HCT116 (cell line): ENCODE measurements around the gene SLC3A2. TPM values are rescaled to one million over a fixed set of nuclear protein-coding genes. Genes with fewer than 3 reads are reported as not detected.

Experiments
- ATAC-seq: fragments of 200-7000 bp; cut with Tn5 transposase; 2 replicates; pipeline ENCODE4 v1.9.1; 2020; ENCODE audit warnings: mild to moderate bottlenecking, moderate library complexity
- BruUV-seq: library from RNA; stranded (reverse); fragments of 400-500 nt; replicated peaks from 2 replicates; lab custom pipeline; 2021; lab: Mats Ljungman, UMichigan
- CTCF ChIA-PET: fragments of 300-600 bp; sonication (Branson Sonifier 250); formaldehyde crosslinking; loops from one replicate; lab custom pipeline; 2021; ENCODE audit warnings: antibody characterized with exemption; lab: Charles Lee
- POLR2A ChIA-PET: fragments of 300-600, 350-600 bp; sonication (Branson Sonifier 250); formaldehyde crosslinking; loops from one replicate; lab custom pipeline; 2021; ENCODE audit warnings: antibody characterized with exemption; lab: Charles Lee
- RAD21 ChIA-PET, 2 experiments: fragments of 300-600 bp; sonication (Branson Sonifier 250); formaldehyde crosslinking; loops; one replicate each; lab custom pipeline; 2023; ENCODE audit warnings: low total read pairs in 2 of 2; ENCODE audit not compliant: uncharacterized antibody in 2 of 2, unreplicated experiment in 2 of 2, low non-redundant PET in 1 of 2; lab: Charles Lee
- DNase-seq: peaks from one replicate; pipeline ENCODE4 v3.0.0-alpha.2; 2010; ENCODE audit warnings: low read depth, low spot score
- H2AFZ ChIP-seq: fragments of 200-600 bp; shearing (Covaris generic), sonication (generic); 2 replicates; pipeline ENCODE4 v1.6.1; 2017; ENCODE audit warnings: low read depth, mixed run types, mixed read lengths, antibody characterized with exemption, low read length; ENCODE audit not compliant: poor library complexity, severe bottlenecking
- H3K27ac ChIP-seq: 2 replicates; pipeline ENCODE4 v1.5.1; 2012; ENCODE audit warnings: low read depth, low read length
- H3K27me3 ChIP-seq: fragments of 200-600 bp; sonication (generic); 2 replicates; pipeline ENCODE4 v1.6.1; 2016; ENCODE audit warnings: mixed run types, low read length, mixed read lengths; ENCODE audit not compliant: insufficient read depth
- H3K36me3 ChIP-seq, 2 experiments: fragments of 200-500 bp in 1 of 2; fragments of 200-600 bp in 1 of 2; sonication (Bioruptor generic) in 1 of 2; sonication (generic) in 1 of 2; 2 replicates each; pipeline versions ENCODE4 v1.5.1 to v1.6.1; 2014 to 2016; ENCODE audit warnings: low read length in 2 of 2, inconsistent platforms in 1 of 2, mixed read lengths in 1 of 2, mixed run types in 1 of 2; ENCODE audit not compliant: insufficient read depth in 2 of 2, control insufficient read depth in 1 of 2
- H3K4me1 ChIP-seq, 2 experiments: fragments of 200-600 bp in 1 of 2; sonication (generic) in 1 of 2; 2 replicates each; pipeline versions ENCODE4 v1.5.1 to v1.6.1; 2012 to 2017; ENCODE audit warnings: low read length in 2 of 2, inconsistent platforms in 1 of 2, mild to moderate bottlenecking in 1 of 2, mixed read lengths in 1 of 2, mixed run types in 1 of 2, moderate library complexity in 1 of 2; ENCODE audit not compliant: insufficient read depth in 2 of 2, control insufficient read depth in 1 of 2
- H3K4me2 ChIP-seq: fragments of 200-600 bp; sonication (generic); 2 replicates; pipeline ENCODE4 v1.6.1; 2017; ENCODE audit warnings: mixed run types, low read length, mixed read lengths
- H3K4me3 ChIP-seq, 2 experiments: fragments of 200-600 bp in 1 of 2; sonication (generic) in 1 of 2; replicated peaks in 1 of 2; 2 replicates each; pipeline ENCODE4 v1.5.1; 2011 to 2016; ENCODE audit warnings: low read length in 2 of 2, control low read depth in 1 of 2, low read depth in 1 of 2, mild to moderate bottlenecking in 1 of 2, mixed read lengths in 1 of 2, mixed run types in 1 of 2
- H3K79me2 ChIP-seq: fragments of 200-600 bp; sonication (generic); 2 replicates; pipeline ENCODE4 v1.6.1; 2017; ENCODE audit warnings: mild to moderate bottlenecking, mixed run types, low read length, moderate library complexity, mixed read lengths; ENCODE audit not compliant: insufficient read depth
- H3K9ac ChIP-seq: fragments of 200-600 bp; sonication (generic); 2 replicates; pipeline ENCODE4 v1.6.1; 2016; ENCODE audit warnings: low read length, mixed read lengths
- H3K9me2 ChIP-seq: fragments of 200-600 bp; sonication (generic), shearing (Covaris generic); 2 replicates; pipeline ENCODE4 v1.6.1; 2017; ENCODE audit warnings: mixed run types, mild to moderate bottlenecking, moderate library complexity; ENCODE audit not compliant: insufficient read depth
- H3K9me3 ChIP-seq, 2 experiments: fragments of 200-500 bp in 1 of 2; fragments of 200-600 bp in 1 of 2; sonication (Bioruptor generic) in 1 of 2; sonication (generic) in 1 of 2; 2 replicates each; pipeline ENCODE4 v1.6.1; 2014 to 2017; ENCODE audit warnings: low read length in 2 of 2, mixed read lengths in 2 of 2, inconsistent platforms in 1 of 2, low read depth in 1 of 2, mild to moderate bottlenecking in 1 of 2, mixed run types in 1 of 2, moderate library complexity in 1 of 2; ENCODE audit not compliant: control insufficient read depth in 1 of 2, insufficient read depth in 1 of 2
- H4K20me1 ChIP-seq: fragments of 200-600 bp; sonication (generic), shearing (Covaris generic); 2 replicates; pipeline ENCODE4 v1.6.1; 2017; ENCODE audit warnings: mixed run types, mild to moderate bottlenecking, moderate library complexity; ENCODE audit not compliant: insufficient read depth
- CBX3 ChIP-seq: IDR thresholded peaks from 2 replicates; pipeline ENCODE4 v1.6.1; 2012; ENCODE audit warnings: low read depth
- CEBPB ChIP-seq: IDR thresholded peaks from 2 replicates; pipeline ENCODE4 v1.6.1; 2012; ENCODE audit warnings: low read depth
- CTCF ChIP-seq, 3 experiments: fragments of 200-600 bp in 1 of 3; sonication (generic) in 1 of 3; IDR thresholded peaks in 2 of 3; conservative IDR thresholded peaks in 1 of 3; 2 replicates each; pipeline ENCODE4 v1.5.1; 2012 to 2017; ENCODE audit warnings: low read depth in 2 of 3, low read length in 2 of 3, antibody characterized with exemption in 1 of 3, borderline replicate concordance in 1 of 3, control low read depth in 1 of 3, mild to moderate bottlenecking in 1 of 3, mixed read lengths in 1 of 3, mixed run types in 1 of 3, moderate library complexity in 1 of 3; ENCODE audit not compliant: insufficient read depth in 1 of 3
- ELF1 ChIP-seq: IDR thresholded peaks from 2 replicates; pipeline ENCODE4 v1.6.1; 2012; ENCODE audit warnings: low read depth, borderline replicate concordance
- EZH2 ChIP-seq: fragments of 200-600 bp; sonication (generic); IDR thresholded peaks from 2 replicates; pipeline ENCODE4 v1.6.1; 2017; ENCODE audit warnings: antibody characterized with exemption, mixed run types
- EZH2phosphoT487 ChIP-seq: fragments of 200-600 bp; IDR thresholded peaks from 2 replicates; pipeline ENCODE4 v1.6.1; 2018; ENCODE audit warnings: antibody characterized with exemption, borderline replicate concordance
- FOSL1 ChIP-seq: IDR thresholded peaks from 2 replicates; pipeline ENCODE4 v1.6.1; 2012; ENCODE audit warnings: low read depth
- JUND ChIP-seq: IDR thresholded peaks from 2 replicates; pipeline ENCODE4 v1.6.1; 2012
- POLR2AphosphoS5 ChIP-seq: IDR thresholded peaks from 2 replicates; pipeline ENCODE4 v1.6.1; 2011; ENCODE audit warnings: mild to moderate bottlenecking, low read depth, low read length, moderate library complexity
- SIN3A ChIP-seq: IDR thresholded peaks from 2 replicates; pipeline ENCODE4 v1.6.1; 2012; ENCODE audit warnings: low read depth
- SP1 ChIP-seq: IDR thresholded peaks from 2 replicates; pipeline ENCODE4 v1.6.1; 2012; ENCODE audit warnings: low read depth
- TCF7L2 ChIP-seq: IDR thresholded peaks from 2 replicates; pipeline ENCODE4 v1.7.0; 2011; ENCODE audit warnings: borderline replicate concordance, inconsistent platforms; ENCODE audit not compliant: insufficient read depth, insufficient read length; ENCODE audit errors: extremely low read depth
- YY1 ChIP-seq: IDR thresholded peaks from 2 replicates; pipeline ENCODE4 v1.6.1; 2011; ENCODE audit warnings: low read length, low read depth, moderate library complexity, mild to moderate bottlenecking; ENCODE audit not compliant: insufficient replicate concordance; ENCODE audit errors: extremely low read depth
- ZFX ChIP-seq: fragments of 450-650 bp; IDR thresholded peaks from 2 replicates; pipeline ENCODE4 v1.6.1; 2017
- ZNF274 ChIP-seq: fragments of 200-500 bp; sonication (Bioruptor generic); IDR thresholded peaks from 2 replicates; pipeline ENCODE4 v1.6.1; 2014; ENCODE audit warnings: mild to moderate bottlenecking, low read depth, low read length, inconsistent platforms
- intact Hi-C: fragments of 100-400 bp; cut with micrococcal nuclease; formaldehyde crosslinking; loops from 2 replicates; pipeline ENCODE4 v1.10.0; 2022
- total RNA-seq: library from RNA; stranded (reverse); gene quantifications from one replicate; pipeline ENCODE4 v1.2.1, GENCODE V29; 2021; ENCODE audit not compliant: unreplicated experiment
- TF ChIP-seq, protein P1 (sequence below): IDR thresholded peaks from 2 replicates; pipeline ENCODE4 v1.6.1; 2011; ENCODE audit warnings: mild to moderate bottlenecking, low read length, moderate library complexity; ENCODE audit not compliant: insufficient replicate concordance; ENCODE audit errors: extremely low read depth
- TF ChIP-seq, protein P2 (sequence below): IDR thresholded peaks from 2 replicates; pipeline ENCODE4 v1.6.1; 2012; ENCODE audit warnings: low read depth

SLC3A2 gene
- total RNA-seq, 1 experiment from 2014 or later = 418 TPM

DNA sequence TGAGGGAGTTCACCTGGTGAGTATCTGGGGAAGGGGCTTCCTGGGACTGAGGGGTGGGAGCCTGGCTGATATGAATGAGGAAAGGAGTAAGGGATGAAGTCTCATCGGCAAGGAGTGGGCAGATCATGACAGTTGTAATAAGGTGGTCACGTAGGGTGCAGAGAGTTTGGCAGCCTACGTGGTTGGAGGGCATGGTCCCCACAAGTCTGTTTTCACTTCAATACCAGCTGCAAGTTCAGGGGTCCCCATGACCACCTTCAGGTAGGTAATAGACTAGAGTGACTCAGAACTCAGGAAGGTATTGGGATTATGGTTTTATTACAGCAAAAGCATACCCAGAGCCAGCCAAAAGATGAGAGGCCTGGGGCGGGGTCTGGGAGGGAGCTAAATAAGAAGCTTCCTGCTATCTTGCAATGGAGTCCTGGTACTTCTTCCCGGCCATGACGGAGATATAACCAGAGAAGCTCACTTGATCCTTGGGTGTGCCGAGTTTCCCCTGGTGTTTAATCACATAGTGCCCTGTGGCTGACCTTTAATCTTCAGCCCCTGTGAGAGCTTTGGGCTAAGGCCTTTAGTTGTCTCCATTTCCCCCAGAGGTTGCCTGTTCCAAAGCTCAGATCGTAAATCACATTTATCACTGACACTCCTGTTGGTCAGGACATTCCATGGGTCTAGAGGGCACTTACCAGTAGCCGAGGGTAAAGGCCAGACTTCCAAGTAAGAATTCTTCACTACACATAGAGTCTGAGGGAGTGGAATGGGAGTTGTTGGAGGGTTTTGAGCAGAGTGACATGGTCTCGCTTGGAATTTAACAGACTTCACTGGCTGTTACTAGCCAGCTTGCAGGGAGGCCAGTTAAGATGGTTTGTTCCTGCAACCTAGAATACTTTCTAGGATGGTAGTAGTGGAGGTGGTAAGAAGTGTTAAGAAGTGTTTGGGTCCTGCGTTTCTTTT lies 9.1 kb downstream of the SLC3A2 start:
- POLR2A ChIA-PET = interaction anchor here (0.6 to 1.9 kb wide), 11 partner anchors 8 to 1355 kb away, joined by 3 to 21 read pairs (median 3); partner anchors contain the start of genes SLC3A2 and ZBTB3
- Histone ChIP-seq H3K79me2 (peaks cover 29% of the 10 kb centered on the region), H3K9me2 (no peaks in the 10 kb centered on the region), H3K4me2 (peak overlapping the region; percentile 31; the same call in 1 of the 2 replicates), H3K27me3 (no peaks in the 10 kb centered on the region), H3K9ac (no peak overlapping the region), H3K36me3 (peaks cover 33 to 46% of the 10 kb centered on the region in 2 experiments), H3K9me3 (no peaks in the 10 kb centered on the region), H2AFZ (no peak overlapping the region), H3K4me1 (peaks cover 19 to 50% of the 10 kb centered on the region in 2 experiments; a peak in 3 of 4 replicates), H4K20me1 (peaks cover 20% of the 10 kb centered on the region; the same call in 1 of the 2 replicates), H3K4me3 (no peak overlapping the region), H3K27ac (peak overlapping the region; percentile 54)
- RAD21 ChIA-PET = interaction anchor here in 1 of 2 experiments (0.6 kb wide), 1 partner anchor 63 kb away, joined by 3 read pairs; no protein-coding TSS in a partner anchor
- ATAC-seq (peak; percentile 61), DNase-seq (no peak)
- intact Hi-C loops = no loop called here
- CTCF ChIA-PET = interaction anchor here (0.9 to 1.6 kb wide), 4 partner anchors 10 to 131 kb away, joined by 3 to 5 read pairs (median 4); no protein-coding TSS in a partner anchor
- no TSS peak for BruUV-seq
- TF ChIP-seq YY1 (no peak), ELF1 (no peak), EZH2 (no peak), POLR2AphosphoS5 (peak; percentile 77), EZH2phosphoT487 (no peak), ZNF274 (no peak), SP1 (peak; percentile 11), CTCF (IDR thresholded peaks at IDR 0.05 in 2 of 3, conservative IDR thresholded peaks at IDR 0.05 in 1 of 3; ENCODE audit: borderline replicate concordance in 1 of 3, insufficient read depth in 1 of 3, low read depth in 2 of 3, low read length in 2 of 3) (no peak), FOSL1 (peak; percentile 26; the same call in 1 of the 2 replicates), SIN3A (no peak; the same call in 1 of the 2 replicates), CBX3 (peak; percentile 26; the same call in 1 of the 2 replicates), JUND (peak; percentile 53), ZFX (no peak), CEBPB (no peak; the same call in 1 of the 2 replicates), TCF7L2 (no peak)
- TF ChIP-seq, protein P1, sequence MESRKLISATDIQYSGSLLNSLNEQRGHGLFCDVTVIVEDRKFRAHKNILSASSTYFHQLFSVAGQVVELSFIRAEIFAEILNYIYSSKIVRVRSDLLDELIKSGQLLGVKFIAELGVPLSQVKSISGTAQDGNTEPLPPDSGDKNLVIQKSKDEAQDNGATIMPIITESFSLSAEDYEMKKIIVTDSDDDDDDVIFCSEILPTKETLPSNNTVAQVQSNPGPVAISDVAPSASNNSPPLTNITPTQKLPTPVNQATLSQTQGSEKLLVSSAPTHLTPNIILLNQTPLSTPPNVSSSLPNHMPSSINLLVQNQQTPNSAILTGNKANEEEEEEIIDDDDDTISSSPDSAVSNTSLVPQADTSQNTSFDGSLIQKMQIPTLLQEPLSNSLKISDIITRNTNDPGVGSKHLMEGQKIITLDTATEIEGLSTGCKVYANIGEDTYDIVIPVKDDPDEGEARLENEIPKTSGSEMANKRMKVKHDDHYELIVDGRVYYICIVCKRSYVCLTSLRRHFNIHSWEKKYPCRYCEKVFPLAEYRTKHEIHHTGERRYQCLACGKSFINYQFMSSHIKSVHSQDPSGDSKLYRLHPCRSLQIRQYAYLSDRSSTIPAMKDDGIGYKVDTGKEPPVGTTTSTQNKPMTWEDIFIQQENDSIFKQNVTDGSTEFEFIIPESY = no peak
- TF ChIP-seq, protein P2, sequence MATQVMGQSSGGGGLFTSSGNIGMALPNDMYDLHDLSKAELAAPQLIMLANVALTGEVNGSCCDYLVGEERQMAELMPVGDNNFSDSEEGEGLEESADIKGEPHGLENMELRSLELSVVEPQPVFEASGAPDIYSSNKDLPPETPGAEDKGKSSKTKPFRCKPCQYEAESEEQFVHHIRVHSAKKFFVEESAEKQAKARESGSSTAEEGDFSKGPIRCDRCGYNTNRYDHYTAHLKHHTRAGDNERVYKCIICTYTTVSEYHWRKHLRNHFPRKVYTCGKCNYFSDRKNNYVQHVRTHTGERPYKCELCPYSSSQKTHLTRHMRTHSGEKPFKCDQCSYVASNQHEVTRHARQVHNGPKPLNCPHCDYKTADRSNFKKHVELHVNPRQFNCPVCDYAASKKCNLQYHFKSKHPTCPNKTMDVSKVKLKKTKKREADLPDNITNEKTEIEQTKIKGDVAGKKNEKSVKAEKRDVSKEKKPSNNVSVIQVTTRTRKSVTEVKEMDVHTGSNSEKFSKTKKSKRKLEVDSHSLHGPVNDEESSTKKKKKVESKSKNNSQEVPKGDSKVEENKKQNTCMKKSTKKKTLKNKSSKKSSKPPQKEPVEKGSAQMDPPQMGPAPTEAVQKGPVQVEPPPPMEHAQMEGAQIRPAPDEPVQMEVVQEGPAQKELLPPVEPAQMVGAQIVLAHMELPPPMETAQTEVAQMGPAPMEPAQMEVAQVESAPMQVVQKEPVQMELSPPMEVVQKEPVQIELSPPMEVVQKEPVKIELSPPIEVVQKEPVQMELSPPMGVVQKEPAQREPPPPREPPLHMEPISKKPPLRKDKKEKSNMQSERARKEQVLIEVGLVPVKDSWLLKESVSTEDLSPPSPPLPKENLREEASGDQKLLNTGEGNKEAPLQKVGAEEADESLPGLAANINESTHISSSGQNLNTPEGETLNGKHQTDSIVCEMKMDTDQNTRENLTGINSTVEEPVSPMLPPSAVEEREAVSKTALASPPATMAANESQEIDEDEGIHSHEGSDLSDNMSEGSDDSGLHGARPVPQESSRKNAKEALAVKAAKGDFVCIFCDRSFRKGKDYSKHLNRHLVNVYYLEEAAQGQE = no peak
